Gastroesophageal sphincter (tissue), 4 donors: ENCODE results near the gene HSPA12B. TPM values are rescaled to one million over a fixed set of nuclear protein-coding genes. Genes with fewer than 3 reads are reported as not detected.
"Not testable (repeated sequence)": the region's sequence is repeated elsewhere in the genome, so short reads cannot be mapped to it uniquely, and the experiment has no call there.

Experiments
- ATAC-seq: fragments of 150-250 bp; one replicate; pipeline ENCODE4 v1.9.1; 2016; ENCODE audit warnings: mild to moderate bottlenecking, moderate library complexity
- H3K27ac ChIP-seq, 4 donors: fragments of 200-600 bp; sonication (generic) in 3 of 4; 1 replicate in 3 of 4; 2 replicates in 1 of 4; pipeline ENCODE4 v1.5.1; 2016 to 2019
- H3K27me3 ChIP-seq: fragments of 200-600 bp; sonication (generic); one replicate; pipeline ENCODE4 v1.5.1; 2019
- H3K36me3 ChIP-seq, 2 donors: fragments of 200-600 bp; sonication (generic); one replicate each; pipeline ENCODE4 v1.5.1; 2019; ENCODE audit warnings: control low read depth in 1 of 2
- H3K4me1 ChIP-seq, 3 donors: fragments of 200-600 bp; sonication (generic); 1 replicate in 2 of 3; 2 replicates in 1 of 3; pipeline ENCODE4 v1.5.1; 2016 to 2019; ENCODE audit warnings: control low read depth in 2 of 3
- H3K4me3 ChIP-seq, 2 donors: fragments of 200-600 bp; sonication (generic); one replicate each; pipeline ENCODE4 v1.5.1; 2019; ENCODE audit warnings: mild to moderate bottlenecking in 1 of 2, moderate library complexity in 1 of 2
- H3K9me3 ChIP-seq, 3 donors: fragments of 200-600 bp; sonication (generic); one replicate each; pipeline ENCODE4 v1.5.1; 2017 to 2019; ENCODE audit warnings: control low read depth in 2 of 3
- CTCF ChIP-seq, 4 experiments: fragments of 200-600 bp in 2 of 4; fragments of 450-650 bp in 2 of 4; sonication (generic) in 1 of 4; IDR thresholded peaks; one replicate each; pipeline ENCODE4 v1.5.1; 2017 to 2019; ENCODE audit warnings: antibody characterized with exemption in 4 of 4, mild to moderate bottlenecking in 2 of 4, moderate library complexity in 2 of 4
- EP300 ChIP-seq: sonication (generic); formaldehyde crosslinking; IDR thresholded peaks from one replicate; pipeline ENCODE4 v1.6.1; 2017; ENCODE audit warnings: antibody characterized with exemption, mild to moderate bottlenecking
- POLR2A ChIP-seq, 2 donors: fragments of 450-650 bp; IDR thresholded peaks; one replicate each; pipeline ENCODE4 v1.6.1; 2017; ENCODE audit warnings: antibody characterized with exemption in 2 of 2, mild to moderate bottlenecking in 2 of 2, moderate library complexity in 1 of 2
- POLR2AphosphoS5 ChIP-seq: sonication (generic); formaldehyde crosslinking; IDR thresholded peaks from one replicate; pipeline ENCODE4 v1.6.1; 2017; ENCODE audit warnings: antibody characterized with exemption
- WGBS, 2 donors: methylation state at CpG; one replicate each; pipeline ENCODE4 v1.1.5; 2018; ENCODE audit warnings: low coverage in 1 of 2; 5-methylcytosine and 5-hydroxymethylcytosine counted together
- total RNA-seq, 4 donors: library from RNA; depleted of rRNA; stranded (reverse); fragments of >200 nt; gene quantifications; one replicate each; pipeline ENCODE4 v1.1.0, GENCODE V29; 2016

HSPA12B gene
- total RNA-seq, 4 donors from 2014 or later = 9.6 to 19.3 (median 14.4) TPM

- Histone ChIP-seq H3K4me1 (peaks cover 2 to 43% (median 25%) of the 10 kb centered on the region in 3 donors), H3K4me3 (no peak overlapping the region), H3K27ac (peak overlapping the region in 1 of 4 donors; percentile 22), H3K36me3 (peaks cover 0 to 10% of the 10 kb centered on the region in 2 donors), H3K27me3 (no peaks in the 10 kb centered on the region), H3K9me3 (no peaks in the 10 kb centered on the region)
- WGBS, 2 donors = 54 to 100% methylated on average over 1 to 4 of the region's 4 CpGs
- no peak for ATAC-seq
- no peak for TF ChIP-seq POLR2AphosphoS5
- TF ChIP-seq POLR2A (IDR thresholded peaks at IDR 0.05) = no peak
- TF ChIP-seq EP300 = no peak
- TF ChIP-seq CTCF (IDR thresholded peaks at IDR 0.05) = no peak
Observed at GRCh38 chr20:3788685-3789155, 56.2 kb downstream of the HSPA12B start.

- not testable (repeated sequence) for ATAC-seq
Observed at GRCh38 chr20:3789201-3789600, 56.7 kb downstream of the HSPA12B start.

GRCh38 chr20:3794168-3794567 lies 61.7 kb downstream of the HSPA12B start:
- not testable (repeated sequence) for ATAC-seq, H3K4me3 ChIP-seq, H3K27me3 ChIP-seq, H3K9me3 ChIP-seq
- H3K36me3 ChIP-seq = peaks cover 0 to 16% of the 10 kb centered on the region in 2 donors
- WGBS, 2 donors = 100% methylated on average over 1 of the region's 3 CpGs; no CpG with 5 or more reads in 1 of the 2 donors
- peaks cover 0 to 46% (median 25%) of the 10 kb centered on the region in 3 donors for H3K4me1 ChIP-seq
- peak overlapping the region in 2 of 4 donors; percentile 96 to 99 for H3K27ac ChIP-seq

More at GRCh38 chr20:3789201-3789600, 56.7 kb downstream of the HSPA12B start:
- Histone ChIP-seq H3K4me1 (peaks cover 2 to 38% (median 20%) of the 10 kb centered on the region in 3 donors), H3K27ac (peak overlapping the region in 1 of 4 donors; percentile 22)
- WGBS, 2 donors = 85 to 90% methylated on average over 4 of the region's 4 CpGs
- not testable (repeated sequence) for H3K9me3 ChIP-seq, H3K27me3 ChIP-seq, H3K4me3 ChIP-seq, H3K36me3 ChIP-seq

- Histone ChIP-seq H3K36me3 (peaks cover 0 to 22% of the 10 kb centered on the region in 2 donors), H3K4me3 (peak overlapping the region in 1 of 2 donors; percentile 80), H3K9me3 (no peaks in the 10 kb centered on the region), H3K27me3 (no peaks in the 10 kb centered on the region), H3K27ac (peak overlapping the region; percentile 92 to 99 (median 96)), H3K4me1 (peaks cover 0 to 52% (median 30%) of the 10 kb centered on the region in 3 donors)
- TF ChIP-seq EP300 = no peak
- no peak for TF ChIP-seq POLR2A (IDR thresholded peaks at IDR 0.05)
- no peak for TF ChIP-seq CTCF (IDR thresholded peaks at IDR 0.05)
- TF ChIP-seq POLR2AphosphoS5 = no peak
- WGBS, 2 donors = 75 to 80% methylated on average over 1 to 10 of the region's 25 CpGs
- ATAC-seq = no peak
Observed at GRCh38 chr20:3794701-3795420, 62.4 kb downstream of the HSPA12B start.

GRCh38 chr20:3795511-3796468 lies 63.3 kb downstream of the HSPA12B start, which contains the start of gene CDC25B:
TSS of gene CDC25B (plus strand) at chr20:3796310. CDS start at chr20:3796532, 222 bp downstream.
- H3K9me3 ChIP-seq = no peaks in the 10 kb centered on the region
- H3K36me3 ChIP-seq = peaks cover 0 to 31% of the 10 kb centered on the region in 2 donors
- peak; percentile 96 for ATAC-seq
- H3K4me1 ChIP-seq = peaks cover 0 to 61% (median 30%) of the 10 kb centered on the region in 3 donors
- H3K27me3 ChIP-seq = no peaks in the 10 kb centered on the region
- TF ChIP-seq EP300 (no peak), POLR2A (IDR thresholded peaks at IDR 0.05) (peak; percentile 54 to 55), POLR2AphosphoS5 (peak; percentile 72), CTCF (IDR thresholded peaks at IDR 0.05) (peak in 3 of 4 experiments; percentile 48 to 79 (median 75))
- peak within 1 kb of the TSS; percentile 92 to 99 (median 96) for H3K27ac ChIP-seq
- 1% methylated on average over 13 of the region's 69 CpGs; no CpG with 5 or more reads in 1 of the 2 donors for WGBS, 2 donors
- H3K4me3 ChIP-seq = peak within 1 kb of the TSS; percentile 80 to 93
